Common myeloid progenitor, CD34-positive (primary cell): ENCODE results near the gene MEGF6.

Experiments used
- CTCF ChIA-PET: fragments of 350-600 bp; sonication (Branson Sonifier 250); formaldehyde crosslinking; loops from one replicate; lab custom pipeline; 2021; ENCODE audit warnings: antibody characterized with exemption; lab: Charles Lee
- POLR2A ChIA-PET: fragments of 350-600 bp; sonication (Branson Sonifier 250); formaldehyde crosslinking; loops from one replicate; lab custom pipeline; 2021; ENCODE audit warnings: antibody characterized with exemption; lab: Charles Lee
- DNase-seq, 3 donors: peaks; one replicate each; pipeline versions ENCODE4 v3.0.0 to v3.0.0-alpha.2; 2013
- H3K27ac ChIP-seq, 2 experiments: 1 replicate in 1 of 2; 2 replicates in 1 of 2; pipeline ENCODE4 v1.7.0; 2013; ENCODE audit warnings: inconsistent platforms in 2 of 2, low read length in 2 of 2, mild to moderate bottlenecking in 2 of 2, low read depth in 1 of 2, moderate library complexity in 1 of 2; ENCODE audit not compliant: severe bottlenecking in 2 of 2, insufficient read depth in 1 of 2, poor library complexity in 1 of 2
- H3K27me3 ChIP-seq, 5 experiments: replicated peaks in 2 of 5; 1 replicate in 3 of 5; 2 replicates in 2 of 5; pipeline versions ENCODE4 v1.6.1 to v1.7.0; 2013; ENCODE audit warnings: low read length in 4 of 5, mild to moderate bottlenecking in 2 of 5, moderate library complexity in 2 of 5, inconsistent platforms in 1 of 5; ENCODE audit not compliant: insufficient read depth in 5 of 5, control insufficient read depth in 4 of 5
- H3K36me3 ChIP-seq, 4 experiments: 1 replicate in 2 of 4; 2 replicates in 2 of 4; pipeline versions ENCODE4 v1.6.1 to v1.7.0; 2013; ENCODE audit warnings: low read length in 3 of 4, control low read depth in 1 of 4, mild to moderate bottlenecking in 1 of 4; ENCODE audit not compliant: control insufficient read depth in 4 of 4, insufficient read depth in 4 of 4
- H3K4me1 ChIP-seq, 4 experiments: 1 replicate in 3 of 4; 2 replicates in 1 of 4; pipeline versions ENCODE4 v1.6.1 to v1.7.1; 2013; ENCODE audit warnings: low read length in 3 of 4, mild to moderate bottlenecking in 3 of 4, control low read depth in 1 of 4, inconsistent platforms in 1 of 4, moderate library complexity in 1 of 4; ENCODE audit not compliant: control insufficient read depth in 4 of 4, insufficient read depth in 4 of 4; ENCODE audit errors: control extremely low read depth in 1 of 4
- H3K4me3 ChIP-seq, 7 experiments: 1 replicate in 4 of 7; 2 replicates in 3 of 7; pipeline versions ENCODE4 v1.5.1 to v1.7.0; 2013; ENCODE audit warnings: mild to moderate bottlenecking in 7 of 7, low read length in 6 of 7, moderate library complexity in 6 of 7, inconsistent platforms in 2 of 7, low read depth in 2 of 7, control low read depth in 1 of 7; ENCODE audit not compliant: insufficient read depth in 4 of 7, control insufficient read depth in 1 of 7; ENCODE audit errors: extremely low read depth in 1 of 7
- H3K9me3 ChIP-seq, 5 experiments: 1 replicate in 4 of 5; 2 replicates in 1 of 5; pipeline versions ENCODE4 v1.6.1 to v1.7.1; 2013; ENCODE audit warnings: low read length in 4 of 5, mild to moderate bottlenecking in 2 of 5, inconsistent platforms in 1 of 5, low read depth in 1 of 5, moderate library complexity in 1 of 5; ENCODE audit not compliant: control insufficient read depth in 4 of 5, insufficient read depth in 2 of 5; ENCODE audit errors: control extremely low read depth in 1 of 5
- WGBS: methylation state at CpG from one replicate; pipeline ENCODE4 v1.1.5; 2013; ENCODE audit not compliant: insufficient coverage; 5-methylcytosine and 5-hydroxymethylcytosine counted together

MEGF6 gene

GRCh38 chr1:3501437-3501836 lies 109.9 kb downstream of the MEGF6 start:
- CTCF ChIA-PET = interaction anchor here (1.1 to 1.8 kb wide), 3 partner anchors 10 to 63 kb away, joined by 3 to 5 read pairs (median 4); no protein-coding TSS in a partner anchor
- Histone ChIP-seq H3K4me1 (no peaks in the 10 kb centered on the region), H3K27me3 (no peaks in the 10 kb centered on the region), H3K27ac (no peak overlapping the region), H3K4me3 (no peak overlapping the region), H3K36me3 (peaks cover 0 to 77% (median 18%) of the 10 kb centered on the region in 4 experiments), H3K9me3 (no peaks in the 10 kb centered on the region)
- 94% methylated on average over 12 of the region's 17 CpGs for WGBS
- POLR2A ChIA-PET = no interaction called here
- no peak for DNase-seq

DNA sequence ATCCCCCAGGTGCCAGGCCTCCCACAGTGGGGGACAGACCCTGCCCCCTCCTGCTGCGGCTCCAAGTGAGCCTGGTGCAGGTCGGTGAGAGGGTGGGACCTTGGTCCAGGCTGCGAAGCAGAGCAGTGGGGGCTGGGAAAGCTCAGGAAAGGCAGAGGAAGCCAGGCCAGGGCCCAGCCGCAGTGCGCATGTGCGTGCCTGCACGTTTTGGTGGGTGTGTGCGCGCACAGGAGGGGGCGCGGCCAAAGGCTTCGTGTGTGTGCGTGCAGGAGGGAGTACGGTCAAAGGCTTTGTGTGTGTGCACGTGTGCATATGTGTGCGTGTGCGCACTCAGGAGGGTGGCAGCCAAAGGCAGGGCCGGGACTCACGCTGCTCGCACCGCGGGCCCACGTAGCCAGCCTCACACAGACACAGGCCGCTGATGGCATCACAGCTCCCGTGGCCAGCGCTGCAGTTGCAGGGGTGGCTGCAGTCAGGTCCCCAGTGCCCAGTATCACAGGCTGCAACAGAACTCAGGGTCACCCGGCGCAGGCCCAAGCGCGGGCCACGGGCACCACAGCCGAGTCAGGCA lies 111.0 kb downstream of the MEGF6 start:
- ChIA-PET POLR2A (no interaction called here), CTCF (interaction anchor here (1.2 to 1.6 kb wide), 2 partner anchors 10 to 16 kb away, joined by 3 read pairs; no protein-coding TSS in a partner anchor)
- no peak for DNase-seq
- no peaks in the 10 kb centered on the region for H3K4me1 ChIP-seq
- WGBS = 97% methylated on average over 32 of the region's 32 CpGs
- H3K27ac ChIP-seq = no peak overlapping the region
- H3K4me3 ChIP-seq = no peak overlapping the region
- H3K9me3 ChIP-seq = no peaks in the 10 kb centered on the region
- no peaks in the 10 kb centered on the region for H3K27me3 ChIP-seq
- peaks cover 0 to 77% (median 23%) of the 10 kb centered on the region in 4 experiments for H3K36me3 ChIP-seq

DNA sequence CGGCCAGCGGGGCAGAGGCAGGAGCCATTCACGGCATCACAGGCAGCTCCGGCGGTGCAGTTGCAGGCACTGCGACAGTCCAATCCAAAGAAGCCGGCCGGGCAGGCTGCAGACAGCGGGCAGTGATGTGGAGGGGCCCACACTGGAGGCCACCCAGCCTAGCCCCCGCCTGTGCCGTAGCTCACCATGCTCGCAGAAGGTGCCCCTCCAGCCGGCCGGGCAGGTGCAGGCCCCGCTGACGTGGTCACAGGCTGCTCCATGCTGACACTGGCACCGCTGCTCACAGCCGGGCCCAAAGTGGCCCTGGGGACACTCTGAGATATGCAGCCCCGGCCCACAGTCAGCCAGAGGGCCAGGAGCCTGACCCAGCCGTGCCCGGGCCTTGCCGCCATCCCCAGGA lies 111.7 kb downstream of the MEGF6 start:
- ChIA-PET CTCF (interaction anchor here (1.6 kb wide), 1 partner anchor 9 kb away, joined by 3 read pairs; no protein-coding TSS in a partner anchor), POLR2A (no interaction called here)
- no peaks in the 10 kb centered on the region for H3K4me1 ChIP-seq
- no peaks in the 10 kb centered on the region for H3K27me3 ChIP-seq
- H3K9me3 ChIP-seq = no peaks in the 10 kb centered on the region
- H3K36me3 ChIP-seq = peaks cover 0 to 77% (median 24%) of the 10 kb centered on the region in 4 experiments
- H3K27ac ChIP-seq = no peak overlapping the region
- no peak for DNase-seq
- 91% methylated on average over 18 of the region's 22 CpGs for WGBS
- H3K4me3 ChIP-seq = no peak overlapping the region

DNA sequence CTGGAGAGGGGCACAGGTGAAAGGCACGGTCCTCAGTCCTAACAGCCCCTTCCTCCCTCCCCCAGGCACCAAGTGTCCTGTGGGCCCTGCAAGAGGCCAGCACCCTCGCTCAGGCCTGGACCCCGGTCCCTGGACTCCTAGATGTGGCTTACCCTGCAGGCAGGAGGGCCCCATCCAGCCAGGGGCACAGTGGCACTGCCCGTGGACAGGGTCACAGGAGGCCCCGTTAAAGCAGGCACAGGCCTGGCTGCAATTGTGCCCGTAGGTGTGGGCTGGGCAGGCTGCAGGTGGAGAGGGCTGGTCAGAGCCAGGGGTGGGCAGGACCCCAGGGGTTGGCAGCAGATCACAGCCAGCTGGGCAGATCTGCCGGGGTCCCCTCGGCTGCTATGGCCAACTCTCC lies 112.3 kb downstream of the MEGF6 start:
- Histone ChIP-seq H3K4me3 (no peak overlapping the region), H3K9me3 (no peaks in the 10 kb centered on the region), H3K4me1 (no peaks in the 10 kb centered on the region), H3K27me3 (no peaks in the 10 kb centered on the region), H3K27ac (no peak overlapping the region), H3K36me3 (peaks cover 0 to 76% (median 23%) of the 10 kb centered on the region in 4 experiments)
- DNase-seq = no peak
- WGBS = 98% methylated on average over 7 of the region's 8 CpGs
- CTCF ChIA-PET = interaction anchor here (1.6 kb wide), 1 partner anchor 8 kb away, joined by 3 read pairs; no protein-coding TSS in a partner anchor
- POLR2A ChIA-PET = no interaction called here

GRCh38 chr1:3498246-3498930 lies 112.9 kb downstream of the MEGF6 start:
- H3K4me1 ChIP-seq = no peaks in the 10 kb centered on the region
- ChIA-PET POLR2A (no interaction called here), CTCF (interaction anchor here (1.6 kb wide), 1 partner anchor 8 kb away, joined by 3 read pairs; no protein-coding TSS in a partner anchor)
- H3K36me3 ChIP-seq = peaks cover 0 to 75% (median 26%) of the 10 kb centered on the region in 4 experiments
- H3K9me3 ChIP-seq = no peaks in the 10 kb centered on the region
- WGBS = 97% methylated on average over 20 of the region's 26 CpGs
- no peak overlapping the region for H3K27ac ChIP-seq
- no peak for DNase-seq
- no peaks in the 10 kb centered on the region for H3K27me3 ChIP-seq
- H3K4me3 ChIP-seq = no peak overlapping the region

DNA sequence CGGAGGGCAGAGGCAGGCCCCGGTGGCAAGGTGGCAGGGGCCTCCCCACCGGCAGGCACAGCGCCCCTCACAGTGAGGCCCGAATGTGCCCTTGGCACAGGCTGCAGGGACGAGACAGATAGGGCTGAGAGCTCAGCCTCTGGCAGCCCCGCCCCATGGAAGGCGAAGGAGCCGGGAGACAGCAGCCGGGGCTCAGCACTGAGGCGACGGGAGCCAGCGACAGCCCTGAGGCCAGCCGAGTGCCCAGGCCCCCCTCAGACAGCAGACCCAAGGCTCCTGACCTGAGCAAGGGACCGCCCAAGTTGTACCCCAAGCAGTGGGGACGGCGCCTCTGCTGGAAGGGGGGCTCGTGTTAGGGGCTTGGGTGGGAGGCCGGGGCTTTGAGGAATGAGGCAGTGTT lies 113.8 kb downstream of the MEGF6 start:
- CTCF ChIA-PET = no interaction called here
- Histone ChIP-seq H3K4me3 (no peak overlapping the region), H3K36me3 (peaks cover 0 to 78% (median 26%) of the 10 kb centered on the region in 4 experiments), H3K27me3 (no peaks in the 10 kb centered on the region), H3K9me3 (no peaks in the 10 kb centered on the region), H3K4me1 (no peaks in the 10 kb centered on the region), H3K27ac (no peak overlapping the region)
- no peak for DNase-seq
- WGBS = 94% methylated on average over 17 of the region's 19 CpGs
- POLR2A ChIA-PET = no interaction called here

DNA sequence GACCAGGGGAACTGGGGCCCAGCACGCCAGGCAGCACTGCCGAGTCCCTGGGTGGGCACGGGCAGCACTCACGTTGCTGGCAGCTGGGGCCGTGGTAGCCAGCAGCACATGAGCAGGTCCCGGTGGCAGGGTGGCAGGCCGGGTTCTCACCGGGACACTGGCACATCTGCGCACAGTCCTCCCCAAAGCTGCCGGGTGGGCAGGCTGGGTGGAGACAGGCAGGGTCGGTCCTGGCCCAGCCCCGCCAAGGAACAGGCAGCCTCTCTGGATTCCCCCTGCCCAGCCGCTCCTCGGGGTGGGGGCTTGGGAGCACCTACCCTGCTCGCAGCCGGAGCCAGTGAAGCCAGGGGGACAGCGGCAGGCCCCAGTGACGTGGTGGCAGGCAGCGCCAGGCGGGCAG lies 114.4 kb downstream of the MEGF6 start:
- CTCF ChIA-PET = interaction anchor here (2.0 kb wide), 1 partner anchor 18 kb away, joined by 8 read pairs; no protein-coding TSS in a partner anchor
- Histone ChIP-seq H3K27me3 (no peaks in the 10 kb centered on the region), H3K27ac (no peak overlapping the region), H3K36me3 (peaks cover 0 to 77% (median 25%) of the 10 kb centered on the region in 4 experiments), H3K9me3 (no peaks in the 10 kb centered on the region), H3K4me1 (peaks cover 0 to 2% (median under 1%) of the 10 kb centered on the region in 4 experiments), H3K4me3 (no peak overlapping the region)
- WGBS = 97% methylated on average over 19 of the region's 20 CpGs
- POLR2A ChIA-PET = no interaction called here
- no peak for DNase-seq
